AG04450 (cell line): ENCODE measurements around the gene CLIP3. TPM values are rescaled to one million over a fixed set of nuclear protein-coding genes. Genes with fewer than 3 reads are reported as not detected.
A peak's percentile ranks its signal among the peaks of the same experiment; 100 is the strongest.

Experiments
- CTCF ChIA-PET: fragments of 300-600, 350-600 bp; formaldehyde crosslinking; extraction: SDS; loops from one replicate; lab custom pipeline; 2022; ENCODE audit warnings: antibody characterized with exemption, inconsistent platforms; lab: Charles Lee
- POLR2A ChIA-PET: fragments of 350-600 bp; formaldehyde crosslinking; extraction: SDS; loops from one replicate; lab custom pipeline; 2021; ENCODE audit warnings: antibody characterized with exemption, inconsistent platforms; lab: Yijun Ruan, JAX
- DNase-seq: peaks from one replicate; pipeline ENCODE4 v3.0.0-alpha.2; 2011; ENCODE audit warnings: low read depth, low spot score
- H3K27ac ChIP-seq: one replicate; pipeline ENCODE4 v1.5.1; 2012; ENCODE audit warnings: low read depth, low read length, control low read depth
- H3K27me3 ChIP-seq: one replicate; pipeline ENCODE4 v1.6.0; 2012; ENCODE audit warnings: low read length; ENCODE audit not compliant: control insufficient read depth, insufficient read depth
- H3K4me3 ChIP-seq: 2 replicates; pipeline ENCODE4 v1.5.1; 2011; ENCODE audit warnings: mild to moderate bottlenecking, low read depth, low read length, control low read depth
- H3K9me3 ChIP-seq: 2 replicates; pipeline ENCODE4 v1.5.1; 2012; ENCODE audit warnings: low read length; ENCODE audit not compliant: control insufficient read depth, insufficient read depth
- CTCF ChIP-seq: IDR thresholded peaks from 2 replicates; pipeline ENCODE4 v1.5.1; 2011; ENCODE audit warnings: low read depth, low read length, control low read depth, inconsistent platforms
- polyA plus RNA-seq: library from polyadenylated mRNA; depleted of rRNA; stranded (reverse); fragments of >200 nt; gene quantifications from 2 replicates; pipeline ENCODE4 v1.2.3, GENCODE V29; 2011

CLIP3 gene
- polyA plus RNA-seq, 1 experiment = 18.1 TPM

GRCh38 chr19:36001605-36002004, 31.1 kb downstream of the CLIP3 start:
- no peak overlapping the region for H3K4me3 ChIP-seq
- ChIA-PET CTCF (no interaction called here), POLR2A (no interaction called here)
- no peaks in the 10 kb centered on the region for H3K9me3 ChIP-seq
- no peak for DNase-seq
- H3K27ac ChIP-seq = no peak overlapping the region
- TF ChIP-seq CTCF = no peak
- H3K27me3 ChIP-seq = no peaks in the 10 kb centered on the region

DNA sequence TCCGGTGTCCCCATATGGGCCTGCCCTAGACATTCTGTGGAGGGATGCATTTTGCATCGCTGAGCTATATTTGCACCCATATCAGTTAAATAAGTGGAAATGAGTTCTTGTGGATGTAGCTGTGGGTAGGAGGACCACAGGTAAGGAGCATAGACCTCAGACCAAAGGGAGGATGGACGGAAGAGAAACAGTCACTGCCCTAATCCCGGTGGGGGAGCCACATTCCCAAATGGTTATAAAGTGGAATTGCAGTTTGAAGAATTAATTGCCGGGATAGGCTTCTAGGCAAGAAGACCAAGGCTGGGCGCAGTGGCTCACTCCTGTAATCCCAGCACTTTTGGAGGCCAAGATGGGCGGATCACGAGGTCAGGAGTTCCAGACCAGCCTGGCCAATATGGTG, 35.9 kb downstream of the CLIP3 start:
- H3K27me3 ChIP-seq = peaks cover 3% of the 10 kb centered on the region
- ChIA-PET POLR2A (interaction anchor here (0.5 kb wide), 1 partner anchor 45 kb away, joined by 3 read pairs; no protein-coding TSS in a partner anchor), CTCF (interaction anchor here (0.5 kb wide), 1 partner anchor 157 kb away, joined by 4 read pairs; no protein-coding TSS in a partner anchor)
- DNase-seq = no peak
- H3K27ac ChIP-seq = no peak overlapping the region
- peaks cover 6% of the 10 kb centered on the region; the same call in 1 of the 2 replicates for H3K9me3 ChIP-seq
- no peak overlapping the region for H3K4me3 ChIP-seq
- TF ChIP-seq CTCF = no peak

- peak within 1 kb of the TSS; percentile 84 for H3K4me3 ChIP-seq
- peaks cover 6% of the 10 kb centered on the region; the same call in 1 of the 2 replicates for H3K9me3 ChIP-seq
- ChIA-PET POLR2A (interaction anchor here (1.5 kb wide), 1 partner anchor 59 kb away, joined by 7 read pairs; the partner anchor contains the start of gene THAP8), CTCF (no interaction called here)
- no peak for TF ChIP-seq CTCF
- peaks cover 7% of the 10 kb centered on the region for H3K27me3 ChIP-seq
- no peak within 1 kb of the TSS for H3K27ac ChIP-seq
- peak; percentile 61 for DNase-seq
Measured at GRCh38 chr19:35995048-35995993, 37.4 kb downstream of the CLIP3 start, which contains the start of gene SDHAF1. Gene SDHAF1 (plus strand): TSS chr19:35995188. CDS start chr19:35995275, 87 bp downstream.

GRCh38 chr19:35993923-35994598, 38.6 kb downstream of the CLIP3 start:
- peaks cover 7% of the 10 kb centered on the region for H3K27me3 ChIP-seq
- no peak for DNase-seq
- POLR2A ChIA-PET = interaction anchor here (0.6 kb wide), 1 partner anchor 237 kb away, joined by 3 read pairs; the partner anchor contains the start of gene HSPB6
- H3K9me3 ChIP-seq = peaks cover 7% of the 10 kb centered on the region; the same call in 1 of the 2 replicates
- CTCF ChIA-PET = no interaction called here
- no peak overlapping the region for H3K27ac ChIP-seq
- H3K4me3 ChIP-seq = peak overlapping the region; percentile 84; the same call in 1 of the 2 replicates
- no peak for TF ChIP-seq CTCF
